Activated CD4-positive, alpha-beta T cell treated with anti-CD3 and anti-CD28 coated beads for 48 hours (primary cell): Measurements from ENCODE around the gene COL6A5.

Source experiments
- DNase-seq: peaks from one replicate; pipeline ENCODE4 v3.0.0-alpha.2; 2020

COL6A5 gene

GRCh38 chr3:130522399-130522798 lies 176.9 kb downstream of the COL6A5 start:
- no peak for DNase-seq

- no peak for DNase-seq
Observed at GRCh38 chr3:130527426-130527825, 182.0 kb downstream of the COL6A5 start.

GRCh38 chr3:130528120-130528519 lies 182.6 kb downstream of the COL6A5 start:
- DNase-seq: no peak

- no peak for DNase-seq
Observed at GRCh38 chr3:130529486-130530215, 184.2 kb downstream of the COL6A5 start.

- no peak for DNase-seq
Observed at GRCh38 chr3:130533247-130533646, 187.8 kb downstream of the COL6A5 start.
